Activated naive CD8-positive, alpha-beta T cell treated with anti-CD3 and anti-CD28 coated beads, Interleukin-2, amount 50 U/mL, for 24 hours (primary cell): ENCODE measurements around the gene ARHGAP21.
A peak's percentile ranks its signal among the peaks of the same experiment; 100 is the strongest.
"Not testable (repeated sequence)": the region's sequence is repeated elsewhere in the genome, so short reads cannot be mapped to it uniquely, and the experiment has no call there.

Experiments
- ATAC-seq: fragments of 150-1000 bp; cut with Tn5 transposase; one replicate; pipeline ENCODE4 v1.10.0; 2021
- DNase-seq: peaks from one replicate; pipeline ENCODE4 v3.0.0; 2021
- H3K27ac Mint-ChIP-seq: one replicate; pipeline ENCODE4 v1.8.0; 2021; ENCODE audit warnings: mild to moderate bottlenecking, mixed read lengths
- H3K27me3 Mint-ChIP-seq: one replicate; pipeline ENCODE4 v1.8.0; 2021; ENCODE audit warnings: mixed read lengths
- H3K36me3 Mint-ChIP-seq: one replicate; pipeline ENCODE4 v1.8.0; 2021; ENCODE audit warnings: low read depth, mixed read lengths
- H3K4me1 Mint-ChIP-seq: one replicate; pipeline ENCODE4 v1.8.0; 2021; ENCODE audit warnings: mixed read lengths
- H3K4me3 Mint-ChIP-seq: one replicate; pipeline ENCODE4 v1.8.0; 2021; ENCODE audit warnings: mild to moderate bottlenecking, moderate library complexity, mixed read lengths
- H3K9me3 Mint-ChIP-seq: one replicate; pipeline ENCODE4 v1.8.0; 2021; ENCODE audit warnings: mixed read lengths

ARHGAP21 gene

GRCh38 chr10:24723788-24724380 lies at the start of gene ARHGAP21:
Gene ARHGAP21 (minus strand): TSS chr10:24723887. CDS start chr10:24721899, 1,988 bp downstream.
- ATAC-seq, result peak; percentile 6
- no peaks in the 10 kb centered on the region for H3K27me3 Mint-ChIP-seq
- H3K27ac Mint-ChIP-seq, result peak within 1 kb of the TSS; percentile 90
- H3K36me3 Mint-ChIP-seq, result peaks cover 3% of the 10 kb centered on the region
- peaks cover 23% of the 10 kb centered on the region for H3K4me1 Mint-ChIP-seq
- H3K4me3 Mint-ChIP-seq, result peak within 1 kb of the TSS; percentile 84
- peak; percentile 44 for DNase-seq
- H3K9me3 Mint-ChIP-seq, result no peaks in the 10 kb centered on the region

GRCh38 chr10:24771943-24772694 lies 48.4 kb upstream of the ARHGAP21 start:
- no peaks in the 10 kb centered on the region for H3K27me3 Mint-ChIP-seq
- ATAC-seq (no peak), DNase-seq (no peak)
- H3K4me3 Mint-ChIP-seq, result no peak overlapping the region
- peaks cover 12% of the 10 kb centered on the region for H3K4me1 Mint-ChIP-seq
- no peaks in the 10 kb centered on the region for H3K36me3 Mint-ChIP-seq
- no peaks in the 10 kb centered on the region for H3K9me3 Mint-ChIP-seq
- H3K27ac Mint-ChIP-seq, result no peak overlapping the region

GRCh38 chr10:24764991-24765390 lies 41.3 kb upstream of the ARHGAP21 start:
- H3K27ac Mint-ChIP-seq, H3K4me3 Mint-ChIP-seq, H3K27me3 Mint-ChIP-seq, H3K4me1 Mint-ChIP-seq, ATAC-seq, H3K36me3 Mint-ChIP-seq, DNase-seq: not testable (repeated sequence)
- H3K9me3 Mint-ChIP-seq, result peaks cover 18% of the 10 kb centered on the region

- Mint-ChIP-seq H3K4me1 (no peaks in the 10 kb centered on the region), H3K27ac (no peak overlapping the region), H3K36me3 (no peaks in the 10 kb centered on the region), H3K9me3 (peaks cover 18% of the 10 kb centered on the region), H3K27me3 (no peaks in the 10 kb centered on the region), H3K4me3 (no peak overlapping the region)
- DNase-seq (no peak), ATAC-seq (no peak)
Observed at GRCh38 chr10:24762966-24763623, 39.4 kb upstream of the ARHGAP21 start.

- Mint-ChIP-seq H3K9me3 (peaks cover 18% of the 10 kb centered on the region), H3K27ac (no peak overlapping the region), H3K4me3 (no peak overlapping the region), H3K36me3 (no peaks in the 10 kb centered on the region), H3K27me3 (no peaks in the 10 kb centered on the region), H3K4me1 (no peaks in the 10 kb centered on the region)
- no peak for ATAC-seq
- DNase-seq, result no peak
Observed at GRCh38 chr10:24762161-24762924, 38.7 kb upstream of the ARHGAP21 start.

- no peak for ATAC-seq
- Mint-ChIP-seq H3K36me3 (no peaks in the 10 kb centered on the region), H3K27me3 (no peaks in the 10 kb centered on the region), H3K4me1 (no peaks in the 10 kb centered on the region), H3K4me3 (no peak overlapping the region), H3K27ac (no peak overlapping the region), H3K9me3 (peaks cover 4% of the 10 kb centered on the region)
- no peak for DNase-seq
Observed at GRCh38 chr10:24759672-24760071, 36.0 kb upstream of the ARHGAP21 start.

- not testable (repeated sequence) for H3K4me1 Mint-ChIP-seq, DNase-seq, H3K27ac Mint-ChIP-seq, ATAC-seq, H3K9me3 Mint-ChIP-seq, H3K27me3 Mint-ChIP-seq, H3K4me3 Mint-ChIP-seq, H3K36me3 Mint-ChIP-seq
Observed at GRCh38 chr10:24758254-24758653, 34.6 kb upstream of the ARHGAP21 start.

- Mint-ChIP-seq H3K27me3 (no peaks in the 10 kb centered on the region), H3K9me3 (no peaks in the 10 kb centered on the region), H3K27ac (no peak overlapping the region), H3K36me3 (no peaks in the 10 kb centered on the region), H3K4me3 (no peak overlapping the region), H3K4me1 (no peaks in the 10 kb centered on the region)
- no peak for DNase-seq
- ATAC-seq, result no peak
Observed at GRCh38 chr10:24756283-24756682, 32.6 kb upstream of the ARHGAP21 start.

- ATAC-seq (no peak), DNase-seq (no peak)
- no peaks in the 10 kb centered on the region for H3K4me1 Mint-ChIP-seq
Observed at GRCh38 chr10:24751716-24752115, 28.0 kb upstream of the ARHGAP21 start.

GRCh38 chr10:24750695-24751094 lies 27.0 kb upstream of the ARHGAP21 start:
- H3K27ac Mint-ChIP-seq, result no peak overlapping the region
- ATAC-seq, result no peak
- H3K4me3 Mint-ChIP-seq, result no peak overlapping the region

More at GRCh38 chr10:24751716-24752115, 28.0 kb upstream of the ARHGAP21 start:
- H3K4me3 Mint-ChIP-seq, result no peak overlapping the region
- no peaks in the 10 kb centered on the region for H3K9me3 Mint-ChIP-seq
- no peaks in the 10 kb centered on the region for H3K36me3 Mint-ChIP-seq
- peaks cover 2% of the 10 kb centered on the region for H3K27me3 Mint-ChIP-seq
- no peak overlapping the region for H3K27ac Mint-ChIP-seq

GRCh38 chr10:24748214-24748613 lies 24.5 kb upstream of the ARHGAP21 start:
- no peak overlapping the region for H3K4me3 Mint-ChIP-seq
- DNase-seq (no peak), ATAC-seq (no peak)
- peaks cover 2% of the 10 kb centered on the region for H3K27me3 Mint-ChIP-seq
- no peaks in the 10 kb centered on the region for H3K36me3 Mint-ChIP-seq
- H3K9me3 Mint-ChIP-seq, result no peaks in the 10 kb centered on the region
- no peak overlapping the region for H3K27ac Mint-ChIP-seq
- H3K4me1 Mint-ChIP-seq, result peaks cover 3% of the 10 kb centered on the region

More at GRCh38 chr10:24750695-24751094, 27.0 kb upstream of the ARHGAP21 start:
- H3K9me3 Mint-ChIP-seq, result no peaks in the 10 kb centered on the region
- H3K4me1 Mint-ChIP-seq, result no peaks in the 10 kb centered on the region
- no peak for DNase-seq
- no peaks in the 10 kb centered on the region for H3K36me3 Mint-ChIP-seq
- H3K27me3 Mint-ChIP-seq, result peaks cover 2% of the 10 kb centered on the region

- Mint-ChIP-seq H3K9me3 (no peaks in the 10 kb centered on the region), H3K4me3 (no peak overlapping the region), H3K27me3 (no peaks in the 10 kb centered on the region), H3K4me1 (peaks cover 3% of the 10 kb centered on the region), H3K36me3 (no peaks in the 10 kb centered on the region), H3K27ac (no peak overlapping the region)
- ATAC-seq, result no peak
- no peak for DNase-seq
Observed at GRCh38 chr10:24744946-24745345, 21.3 kb upstream of the ARHGAP21 start.

- DNase-seq, result no peak
- no peaks in the 10 kb centered on the region for H3K36me3 Mint-ChIP-seq
- H3K27ac Mint-ChIP-seq, result no peak overlapping the region
- peaks cover 3% of the 10 kb centered on the region for H3K4me1 Mint-ChIP-seq
- no peaks in the 10 kb centered on the region for H3K27me3 Mint-ChIP-seq
- ATAC-seq, result no peak
- H3K4me3 Mint-ChIP-seq, result no peak overlapping the region
- no peaks in the 10 kb centered on the region for H3K9me3 Mint-ChIP-seq
Observed at GRCh38 chr10:24740714-24741113, 17.0 kb upstream of the ARHGAP21 start.

GRCh38 chr10:24737001-24737400 lies 13.3 kb upstream of the ARHGAP21 start:
- no peak for DNase-seq
- Mint-ChIP-seq H3K9me3 (no peaks in the 10 kb centered on the region), H3K27ac (no peak overlapping the region), H3K4me1 (no peaks in the 10 kb centered on the region), H3K36me3 (no peaks in the 10 kb centered on the region), H3K27me3 (no peaks in the 10 kb centered on the region), H3K4me3 (no peak overlapping the region)
- ATAC-seq, result no peak
